Measurements from ENCODE around the gene YIF1A.

DNA sequence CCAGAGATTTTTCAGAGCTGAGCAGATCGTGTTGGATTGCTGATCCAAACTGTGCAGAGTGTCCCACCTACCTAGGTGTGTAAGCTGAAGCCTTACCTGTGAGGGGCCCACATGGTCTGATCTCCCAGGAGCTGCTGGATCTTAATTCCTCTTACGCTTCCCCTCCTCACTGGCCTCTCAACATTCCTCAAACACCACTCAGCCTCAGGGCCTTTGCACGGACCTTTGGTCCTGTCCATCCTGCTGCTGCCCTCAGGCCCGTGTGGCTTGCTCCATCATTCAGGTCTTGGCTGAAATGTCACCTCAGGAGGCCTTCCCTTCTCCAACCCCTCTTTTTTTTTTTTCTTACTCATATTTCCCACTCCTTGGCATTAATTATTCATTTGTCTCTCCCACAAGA, 41.6 kb downstream of the YIF1A start:
- no peak for TF ChIP-seq CTCF (optimal IDR thresholded peaks at IDR 0.05 in 1 of 3, IDR thresholded peaks at IDR 0.05 in 1 of 3, conservative IDR thresholded peaks at IDR 0.05 in 1 of 3; ENCODE audit: extremely low read depth in 1 of 3, insufficient read depth in 2 of 3, low read length in 3 of 3)
- TF ChIP-seq EZH2 (IDR thresholded peaks at IDR 0.05; ENCODE audit: low read length) = no peak
